Placental epithelial cell (primary cell): ENCODE results near the gene RHOU. TPM values are rescaled to one million over a fixed set of nuclear protein-coding genes. Genes with fewer than 3 reads are reported as not detected.

Experiments used
- total RNA-seq: library from RNA; depleted of rRNA; stranded (reverse); fragments of >200 nt; gene quantifications from 2 replicates; pipeline ENCODE4 v1.2.3, GENCODE V29; 2012

RHOU gene
- 21.5 and 49.1 TPM in 2 replicates for total RNA-seq

GRCh38 chr1:228734881-228735801, at the start of gene RHOU:
TSS of gene RHOU (plus strand) at chr1:228735479. CDS start at chr1:228735743, 264 bp downstream.

Other genes starting within 250 kb of the RHOU start
- gene RNF187, start 248.1 kb upstream of the RHOU start, total RNA-seq, result 33.0 and 39.6 TPM in 2 replicates